DOHH2 (cell line): Measurements from ENCODE around the gene TIMM17A.

Experiments used
- CTCF ChIP-seq: fragments of 200-600 bp; sonication (generic); IDR thresholded peaks from one replicate; pipeline ENCODE4 v1.5.1; 2014; ENCODE audit warnings: antibody characterized with exemption, mild to moderate bottlenecking, low read depth, low read length; ENCODE audit not compliant: poor library complexity, severe bottlenecking
- EZH2phosphoT487 ChIP-seq: fragments of 200-600 bp; sonication (generic); IDR thresholded peaks from 2 replicates; pipeline ENCODE4 v1.6.1; 2017; ENCODE audit warnings: borderline replicate concordance, mild to moderate bottlenecking, antibody characterized with exemption, low read length, moderate library complexity, mixed read lengths

DNA sequence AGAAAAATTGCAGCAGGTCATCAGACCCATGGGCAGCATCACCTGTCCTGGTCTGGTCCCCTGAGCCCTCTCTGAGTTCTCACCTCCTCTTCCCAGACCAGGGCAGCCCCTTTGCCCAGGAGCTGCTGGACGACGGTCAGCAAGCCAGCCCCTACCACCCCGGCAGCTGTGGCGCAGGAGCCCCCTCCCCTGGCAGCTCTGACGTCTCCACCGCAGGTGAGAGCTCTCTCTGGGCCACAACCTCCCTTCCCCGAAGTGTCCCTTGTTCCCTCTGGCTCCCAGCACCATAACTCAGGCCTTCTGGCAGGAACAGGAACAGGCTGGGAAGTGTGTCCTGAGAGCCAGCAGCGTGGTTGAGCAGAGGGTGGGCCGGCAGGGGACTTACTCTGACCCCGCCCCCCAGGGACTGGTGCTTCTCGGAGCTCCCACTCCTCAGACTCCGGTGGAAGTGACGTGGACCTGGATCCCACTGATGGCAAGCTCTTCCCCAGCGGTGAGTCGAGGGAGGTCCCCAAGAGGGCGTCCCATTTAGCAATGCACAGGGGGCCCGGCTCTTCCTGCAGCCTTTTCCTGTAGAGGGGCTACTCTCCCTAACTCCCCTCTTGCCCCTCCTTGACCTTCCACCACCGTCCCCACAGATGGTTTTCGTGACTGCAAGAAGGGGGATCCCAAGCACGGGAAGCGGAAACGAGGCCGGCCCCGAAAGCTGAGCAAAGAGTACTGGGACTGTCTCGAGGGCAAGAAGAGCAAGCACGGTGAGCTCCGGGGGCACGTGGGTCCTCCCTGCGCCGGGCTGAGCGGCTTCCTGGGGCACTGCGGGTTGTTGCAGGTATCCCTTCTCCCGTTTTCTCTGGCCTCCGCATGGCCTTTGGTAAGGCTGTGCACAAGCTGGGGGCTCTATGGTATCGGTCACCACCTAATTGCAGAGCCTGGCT, 57.5 kb downstream of the TIMM17A start:
- TF ChIP-seq CTCF (no peak), EZH2phosphoT487 (no peak)
